ENCODE results near the gene FHOD3.

GRCh38 chr18:36625386-36625785, 327.9 kb downstream of the FHOD3 start:
- no peak for TF ChIP-seq CTCF (conservative IDR thresholded peaks at IDR 0.05; ENCODE audit: low read length)
- TF ChIP-seq EZH2phosphoT487 (IDR thresholded peaks at IDR 0.05; ENCODE audit: borderline replicate concordance), result no peak
